Neural cell (in vitro differentiated cells): ENCODE measurements around the gene ETV6. TPM values are rescaled to one million over a fixed set of nuclear protein-coding genes. Genes with fewer than 3 reads are reported as not detected.

ENCODE experiments used
- H2AFZ ChIP-seq: fragments of 200-600, 300-800 bp; sonication (generic), shearing (Covaris generic); 2 replicates; pipeline ENCODE4 v1.6.0; 2014; ENCODE audit warnings: low read depth, mild to moderate bottlenecking, antibody characterized with exemption, low read length, moderate library complexity
- H3F3A ChIP-seq: fragments of 200-600 bp; shearing (Covaris generic); 2 replicates; pipeline ENCODE4 v1.6.1; 2016; ENCODE audit warnings: mild to moderate bottlenecking, moderate library complexity, mixed read lengths, antibody characterized with exemption, low read length; ENCODE audit not compliant: insufficient read depth, poor library complexity, severe bottlenecking
- H3K27ac ChIP-seq: fragments of 200-600, 300-800 bp; sonication (generic), shearing (Covaris generic); 2 replicates; pipeline ENCODE4 v1.5.1; 2014; ENCODE audit warnings: mild to moderate bottlenecking, low read length, moderate library complexity
- H3K27me3 ChIP-seq: fragments of 300-800, 200-600 bp; sonication (generic), shearing (Covaris generic); 2 replicates; pipeline ENCODE4 v1.6.0; 2014; ENCODE audit warnings: mild to moderate bottlenecking, low read depth, low read length, moderate library complexity; ENCODE audit not compliant: insufficient read depth
- H3K36me3 ChIP-seq: fragments of 300-800, 200-600 bp; sonication (generic), shearing (Covaris generic); 2 replicates; pipeline ENCODE4 v1.5.1; 2014; ENCODE audit warnings: mild to moderate bottlenecking, antibody characterized with exemption, low read length, moderate library complexity; ENCODE audit not compliant: insufficient read depth
- H3K4me2 ChIP-seq: fragments of 300-800, 200-600 bp; sonication (generic), shearing (Covaris generic); 2 replicates; pipeline ENCODE4 v1.6.0; 2014; ENCODE audit warnings: mild to moderate bottlenecking, low read length
- H3K4me3 ChIP-seq: fragments of 300-800, 200-600 bp; sonication (generic), shearing (Covaris generic); 2 replicates; pipeline ENCODE4 v1.5.1; 2014; ENCODE audit warnings: mild to moderate bottlenecking, low read length, moderate library complexity
- H3K79me2 ChIP-seq: fragments of 200-600 bp; shearing (Covaris generic); replicated peaks from 2 replicates; pipeline ENCODE4 v1.6.0; 2014; ENCODE audit warnings: mild to moderate bottlenecking, low read length, moderate library complexity; ENCODE audit not compliant: insufficient read depth
- H3K9ac ChIP-seq: fragments of 300-800, 200-600 bp; sonication (generic), shearing (Covaris generic); 2 replicates; pipeline ENCODE4 v1.6.1; 2016; ENCODE audit warnings: mild to moderate bottlenecking, low read length, mixed read lengths
- H3K9me2 ChIP-seq: fragments of 200-600 bp; shearing (Covaris generic); 2 replicates; pipeline ENCODE4 v1.6.1; 2016; ENCODE audit warnings: mild to moderate bottlenecking, low read length, mixed read lengths; ENCODE audit not compliant: insufficient read depth
- H3K9me3 ChIP-seq: fragments of 200-600, 300-800 bp; sonication (generic), shearing (Covaris generic); 2 replicates; pipeline ENCODE4 v1.6.1; 2016; ENCODE audit warnings: mild to moderate bottlenecking, mixed run types, low read length, moderate library complexity, mixed read lengths
- H4K20me1 ChIP-seq: fragments of 200-600 bp; shearing (Covaris generic); 2 replicates; pipeline ENCODE4 v1.6.1; 2016; ENCODE audit warnings: mild to moderate bottlenecking, mixed run types; ENCODE audit not compliant: insufficient read depth
- CTCF ChIP-seq: fragments of 450-650 bp; IDR thresholded peaks from 2 replicates; pipeline ENCODE4 v1.5.1; 2014; ENCODE audit warnings: antibody characterized with exemption, mild to moderate bottlenecking, moderate library complexity; ENCODE audit not compliant: poor library complexity, severe bottlenecking
- EP300 ChIP-seq: fragments of 450-650 bp; conservative IDR thresholded peaks from 2 replicates; pipeline ENCODE4 v1.6.1; 2014; ENCODE audit warnings: antibody characterized with exemption, mild to moderate bottlenecking, moderate library complexity; ENCODE audit not compliant: poor library complexity, severe bottlenecking
- EZH2 ChIP-seq: fragments of 200-600, 300-800 bp; shearing (Covaris generic), sonication (generic); IDR thresholded peaks from 2 replicates; pipeline ENCODE4 v1.6.1; 2014; ENCODE audit warnings: antibody characterized with exemption, low read length, borderline replicate concordance, mild to moderate bottlenecking; ENCODE audit not compliant: insufficient read depth, poor library complexity, severe bottlenecking
- MXI1 ChIP-seq: fragments of 450-650 bp; conservative IDR thresholded peaks from 2 replicates; pipeline ENCODE4 v1.6.1; 2014; ENCODE audit warnings: antibody characterized with exemption, mild to moderate bottlenecking; ENCODE audit not compliant: poor library complexity, severe bottlenecking
- POLR2AphosphoS5 ChIP-seq: IDR thresholded peaks from 2 replicates; pipeline ENCODE4 v1.6.1; 2012
- RAD21 ChIP-seq: fragments of 450-650 bp; conservative IDR thresholded peaks from 2 replicates; pipeline ENCODE4 v1.6.1; 2014; ENCODE audit warnings: antibody characterized with exemption, mild to moderate bottlenecking, moderate library complexity
- REST ChIP-seq: IDR thresholded peaks from 2 replicates; pipeline ENCODE4 v1.6.1; 2012; ENCODE audit warnings: borderline replicate concordance
- SMC3 ChIP-seq: fragments of 450-650 bp; conservative IDR thresholded peaks from 2 replicates; pipeline ENCODE4 v1.6.1; 2014; ENCODE audit warnings: antibody characterized with exemption, mild to moderate bottlenecking, moderate library complexity; ENCODE audit not compliant: poor library complexity
- TAF1 ChIP-seq: IDR thresholded peaks from 2 replicates; pipeline ENCODE4 v1.6.1; 2012; ENCODE audit warnings: low read depth
- polyA plus RNA-seq: library from polyadenylated mRNA; depleted of rRNA; stranded (reverse); fragments of >200 nt; gene quantifications from 2 replicates; pipeline ENCODE4 v1.2.3, GENCODE V29; 2014

The ETV6 gene
- polyA plus RNA-seq, 1 donor from 2014 or later: 1.6 TPM

GRCh38 chr12:11738450-11738849 lies 89.0 kb downstream of the ETV6 start:
- Histone ChIP-seq H4K20me1 (no peaks in the 10 kb centered on the region), H3K4me2 (no peak overlapping the region), H2AFZ (no peak overlapping the region), H3K36me3 (no peaks in the 10 kb centered on the region), H3F3A (no peaks in the 10 kb centered on the region), H3K9me3 (no peaks in the 10 kb centered on the region), H3K27me3 (no peaks in the 10 kb centered on the region), H3K27ac (no peak overlapping the region), H3K4me3 (no peak overlapping the region), H3K9me2 (no peaks in the 10 kb centered on the region), H3K9ac (no peak overlapping the region), H3K79me2 (no peaks in the 10 kb centered on the region)
- TF ChIP-seq SMC3: no peak
- TF ChIP-seq RAD21: no peak
- TF ChIP-seq POLR2AphosphoS5: no peak
- no peak for TF ChIP-seq TAF1
- no peak for TF ChIP-seq REST
- no peak for TF ChIP-seq CTCF
- TF ChIP-seq EZH2: no peak
- TF ChIP-seq EP300: no peak
- TF ChIP-seq MXI1: no peak

- Histone ChIP-seq H3K27ac (no peak overlapping the region), H3K9ac (no peak overlapping the region), H3K27me3 (no peaks in the 10 kb centered on the region), H3K4me3 (no peak overlapping the region), H3K36me3 (no peaks in the 10 kb centered on the region), H3K79me2 (no peaks in the 10 kb centered on the region), H4K20me1 (no peaks in the 10 kb centered on the region), H3K4me2 (no peak overlapping the region), H2AFZ (no peak overlapping the region), H3F3A (no peaks in the 10 kb centered on the region), H3K9me2 (no peaks in the 10 kb centered on the region), H3K9me3 (no peaks in the 10 kb centered on the region)
- TF ChIP-seq TAF1: no peak
- no peak for TF ChIP-seq EZH2
- TF ChIP-seq POLR2AphosphoS5: no peak
- no peak for TF ChIP-seq CTCF
- no peak for TF ChIP-seq SMC3
- TF ChIP-seq EP300: no peak
- no peak for TF ChIP-seq RAD21
- TF ChIP-seq MXI1: no peak
- no peak for TF ChIP-seq REST
Measured at GRCh38 chr12:11739980-11740577, 90.6 kb downstream of the ETV6 start.
